GM12873 (cell line): ENCODE results near the gene UPK1A.

Source experiments
- CTCF ChIP-seq: IDR thresholded peaks from 2 replicates; pipeline ENCODE4 v1.5.1; 2012; ENCODE audit warnings: low read depth, mild to moderate bottlenecking, moderate library complexity, low read length, control low read depth; ENCODE audit not compliant: insufficient read depth; ENCODE audit errors: missing control alignments

Gene UPK1A

DNA sequence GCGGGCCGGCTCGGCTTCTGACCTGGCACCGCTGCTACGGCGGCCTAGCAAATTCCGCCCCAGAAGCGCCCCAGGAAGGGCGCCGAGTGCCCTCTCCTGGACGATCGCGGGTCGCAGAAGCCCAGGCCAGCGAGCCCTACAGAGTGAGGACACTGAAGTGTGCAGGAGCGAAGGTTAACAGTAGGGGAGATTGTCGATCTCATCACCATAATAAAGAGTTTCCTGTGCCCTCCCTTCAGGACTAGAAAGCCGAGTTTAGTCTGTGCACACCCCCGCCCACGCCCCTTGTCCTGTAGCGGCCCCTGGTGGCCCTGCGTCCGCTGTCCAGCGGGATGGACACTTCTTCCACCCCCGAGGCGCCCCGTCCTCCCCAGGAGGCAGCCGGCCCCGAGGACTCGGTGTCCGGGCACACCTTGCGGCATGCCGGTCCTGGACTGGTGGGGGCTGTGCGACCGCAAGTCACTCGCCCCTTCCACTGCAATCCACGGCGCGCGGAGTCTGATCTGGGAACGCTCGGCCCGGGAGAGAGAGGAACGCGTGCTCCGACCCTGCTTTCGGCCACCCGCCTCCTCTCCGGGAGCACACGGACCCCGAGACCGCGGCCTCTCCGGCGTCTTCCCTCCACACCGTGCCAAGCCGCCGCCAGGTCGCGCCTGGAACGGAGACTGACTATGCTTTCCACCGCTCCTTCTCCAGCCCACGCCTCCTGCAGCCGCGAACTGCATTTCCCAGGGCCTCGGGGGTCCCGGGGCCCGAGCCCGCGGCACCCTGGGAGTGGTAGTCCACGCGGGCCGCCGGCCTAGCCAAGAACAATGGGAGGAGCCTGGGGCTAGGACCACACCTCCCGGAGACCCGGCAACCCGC, 50.7 kb downstream of the UPK1A start:
- peak; percentile 77 for TF ChIP-seq CTCF

GRCh38 chr19:35717665-35718344, 51.5 kb downstream of the UPK1A start, which contains the start of gene KMT2B:
Gene KMT2B (plus strand): TSS chr19:35718003. CDS start chr19:35718019, 16 bp downstream.
- TF ChIP-seq CTCF, result no peak

DNA sequence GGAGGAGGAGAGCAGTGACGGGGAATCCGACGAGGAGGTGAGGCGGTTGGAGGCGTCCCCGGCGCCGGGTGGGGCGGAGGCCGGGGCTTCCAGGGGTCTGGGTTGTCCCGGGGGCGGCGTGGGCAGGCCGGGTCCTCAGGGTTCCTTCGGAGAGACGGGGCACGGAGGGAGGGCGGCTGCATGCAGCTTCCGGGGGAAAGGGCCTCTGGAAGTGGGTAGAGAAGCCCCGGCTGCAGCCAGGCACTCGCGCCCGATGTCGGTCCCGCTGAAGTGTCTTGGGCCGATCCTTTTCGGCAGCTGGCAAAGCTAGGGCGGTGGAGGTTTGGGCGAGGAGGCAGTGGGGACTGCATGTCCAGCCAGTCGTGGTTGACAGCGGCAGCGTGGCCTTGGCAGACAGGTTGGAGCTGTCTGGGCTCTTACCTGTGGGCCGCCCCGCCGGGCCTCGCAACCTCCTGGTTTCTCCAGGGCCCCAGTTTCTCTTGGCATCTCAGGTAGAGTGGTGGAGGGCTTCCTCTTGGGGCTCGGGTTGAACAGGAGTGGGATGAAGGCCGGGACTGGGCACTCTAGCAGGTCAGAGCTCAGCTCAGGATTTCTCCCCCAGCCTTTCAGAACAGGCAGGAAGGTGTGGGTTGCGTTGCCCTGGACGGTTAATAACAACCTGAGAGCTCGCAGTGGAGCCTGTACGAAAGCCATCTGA, 52.2 kb downstream of the UPK1A start:
- no peak for TF ChIP-seq CTCF

- TF ChIP-seq CTCF, result no peak
Observed at GRCh38 chr19:35719402-35720162, 53.3 kb downstream of the UPK1A start.

- TF ChIP-seq CTCF, result no peak
Observed at GRCh38 chr19:35720163-35720524, 53.8 kb downstream of the UPK1A start.

DNA sequence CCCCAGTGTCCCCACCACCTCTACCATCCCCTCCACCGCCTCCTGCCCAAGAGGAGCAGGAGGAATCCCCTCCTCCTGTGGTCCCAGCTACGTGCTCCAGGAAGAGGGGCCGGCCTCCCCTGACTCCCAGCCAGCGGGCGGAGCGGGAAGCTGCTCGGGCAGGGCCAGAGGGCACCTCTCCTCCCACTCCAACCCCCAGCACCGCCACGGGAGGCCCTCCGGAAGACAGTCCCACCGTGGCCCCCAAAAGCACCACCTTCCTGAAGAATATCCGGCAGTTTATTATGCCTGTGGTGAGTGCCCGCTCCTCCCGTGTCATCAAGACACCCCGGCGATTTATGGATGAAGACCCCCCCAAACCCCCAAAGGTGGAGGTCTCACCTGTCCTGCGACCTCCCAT, 54.3 kb downstream of the UPK1A start:
- TF ChIP-seq CTCF, result no peak

GRCh38 chr19:35721374-35721773, 55.1 kb downstream of the UPK1A start:
- no peak for TF ChIP-seq CTCF
